Activated T-helper 1 cell treated with anti-CD3 and anti-CD28 coated beads, Interleukin-2, amount 50 U/mL, for 16 hours (primary cell): ENCODE measurements around the gene FIGN.

ENCODE experiments used
- DNase-seq, 2 donors: peaks; one replicate each; pipeline ENCODE4 v3.0.0-alpha.2; 2020; ENCODE audit warnings: low read depth in 1 of 2, low spot score in 1 of 2

Gene FIGN

DNA sequence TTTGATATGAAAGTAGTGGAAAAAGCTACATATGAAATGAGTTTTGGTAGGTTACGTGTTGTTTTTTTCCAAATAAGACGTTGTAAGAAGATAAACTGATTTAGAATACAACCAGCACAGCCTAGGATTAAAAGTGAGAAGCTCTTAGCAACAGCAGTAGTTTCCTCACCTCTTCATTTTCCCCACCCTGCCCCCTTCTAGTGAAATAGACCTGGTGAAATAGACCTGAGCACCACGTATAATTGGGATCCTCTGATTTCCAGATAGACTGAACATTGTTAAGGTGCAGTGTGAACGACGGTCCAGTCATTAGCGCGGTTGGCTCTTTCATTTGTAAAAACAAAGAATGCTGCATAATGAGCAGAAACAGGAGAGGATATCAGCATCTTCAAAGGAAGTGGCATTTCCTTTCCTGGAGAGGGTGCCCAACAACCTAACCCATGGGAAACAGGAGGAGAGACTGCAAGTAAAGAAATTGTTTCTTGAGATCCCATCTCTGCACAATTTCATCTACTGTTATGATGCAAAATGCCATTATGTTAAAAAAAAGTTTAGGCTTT, 114.3 kb downstream of the FIGN start:
- DNase-seq: no peak

DNA sequence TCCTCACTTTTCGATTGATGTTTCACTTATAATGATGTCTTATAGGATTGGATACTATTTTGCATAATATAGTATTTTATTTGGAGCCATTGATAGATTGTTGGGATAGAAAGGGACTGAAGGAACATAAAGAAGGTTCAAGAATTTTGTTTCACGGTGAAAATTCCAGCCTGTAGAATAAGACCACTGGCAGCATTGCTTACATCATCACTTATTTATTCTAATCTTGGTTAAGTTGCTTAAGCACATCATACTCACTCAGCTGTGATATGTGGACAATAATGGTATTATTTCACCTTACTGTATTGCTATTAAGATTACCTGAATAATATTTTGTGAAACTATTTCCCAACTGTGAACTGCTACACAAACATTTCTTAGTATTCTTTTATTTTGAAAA, 118.3 kb downstream of the FIGN start:
- no peak for DNase-seq

GRCh38 chr2:163613266-163613731, 122.5 kb downstream of the FIGN start:
- DNase-seq: no peak

- no peak for DNase-seq
Measured at GRCh38 chr2:163612332-163612731, 123.5 kb downstream of the FIGN start.

- DNase-seq: no peak
Measured at GRCh38 chr2:163611557-163611906, 124.3 kb downstream of the FIGN start.

DNA sequence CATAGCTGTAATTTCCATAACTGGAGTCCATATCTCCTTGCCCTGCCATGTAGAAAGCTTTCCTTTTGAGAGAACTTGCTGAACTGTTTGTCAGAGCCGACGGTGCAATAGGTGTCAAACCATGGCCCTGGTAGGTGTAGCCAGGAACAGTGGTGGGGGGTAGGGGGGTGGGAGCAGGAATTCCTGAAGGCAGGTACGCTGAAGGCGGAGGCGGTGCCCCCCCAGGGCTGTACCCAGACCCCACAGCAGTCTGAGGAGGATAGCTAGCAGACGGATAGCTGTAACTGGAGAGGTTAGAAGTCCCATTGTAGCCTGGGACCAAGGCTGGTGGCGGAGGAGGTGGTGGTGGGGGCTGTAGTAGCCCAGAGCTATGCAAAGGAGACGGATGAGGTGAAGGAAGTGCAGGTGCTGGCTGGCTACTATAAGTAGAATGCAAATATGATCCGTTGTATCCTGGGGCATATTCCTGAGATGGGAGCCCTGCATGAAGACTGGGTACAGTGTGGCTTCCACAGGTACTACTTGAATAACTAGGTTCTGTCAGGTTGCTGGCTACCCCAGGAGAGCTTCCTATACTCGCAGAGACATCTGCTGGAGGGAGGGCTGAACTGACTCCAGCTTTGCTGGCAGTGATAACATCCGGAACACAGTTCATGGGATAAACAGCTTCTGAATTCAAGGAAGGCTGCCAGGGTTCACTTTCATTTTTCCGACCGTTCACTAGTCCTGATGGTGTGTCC, 124.8 kb downstream of the FIGN start:
- no peak for DNase-seq

GRCh38 chr2:163607630-163608029, 128.2 kb downstream of the FIGN start:
- DNase-seq: no peak

DNA sequence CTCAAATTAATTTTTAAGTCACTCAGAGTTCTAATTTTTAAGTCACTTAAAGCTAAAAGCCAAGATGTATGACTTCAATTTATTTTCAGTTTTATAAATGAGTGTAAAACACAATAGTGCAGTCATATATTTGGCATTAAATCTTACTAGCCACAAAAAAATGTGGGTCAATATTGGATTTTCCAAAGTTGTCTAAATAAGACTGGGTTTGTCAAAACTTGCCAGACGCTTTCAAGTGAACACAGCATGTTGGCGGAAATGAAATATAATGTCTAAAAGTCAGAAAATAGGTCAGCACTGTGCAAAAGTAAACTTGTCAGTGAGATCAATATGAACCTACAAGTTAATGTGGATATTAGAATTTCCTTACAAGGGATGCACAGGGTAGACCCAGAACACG, 128.9 kb downstream of the FIGN start:
- no peak for DNase-seq

- DNase-seq: no peak
Measured at GRCh38 chr2:163605779-163606178, 130.0 kb downstream of the FIGN start.

- DNase-seq: no peak
Measured at GRCh38 chr2:163604941-163605555, 130.8 kb downstream of the FIGN start.

- DNase-seq: no peak
Measured at GRCh38 chr2:163602196-163602595, 133.6 kb downstream of the FIGN start.

- no peak for DNase-seq
Measured at GRCh38 chr2:163601377-163601776, 134.4 kb downstream of the FIGN start.

DNA sequence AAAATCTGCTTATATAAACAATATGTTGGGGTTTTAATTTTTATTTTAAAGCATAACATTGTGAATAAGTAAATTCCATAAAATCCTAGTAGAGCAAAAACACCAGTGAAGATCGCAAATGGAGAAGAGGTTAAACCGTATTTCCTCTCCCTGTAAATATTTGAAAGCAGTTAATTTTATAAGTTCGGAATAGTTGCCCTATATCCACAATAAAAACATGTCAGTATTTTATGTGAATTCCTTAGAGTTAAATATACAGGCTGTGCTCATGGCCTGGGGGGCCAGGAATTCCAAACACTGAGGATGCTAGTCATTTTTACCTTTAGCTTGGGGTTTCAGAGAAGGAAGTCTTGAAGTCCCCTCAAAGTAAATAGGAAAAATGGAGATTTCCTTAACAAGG, 135.0 kb downstream of the FIGN start:
- DNase-seq: no peak

GRCh38 chr2:163595028-163595427, 140.8 kb downstream of the FIGN start:
- no peak for DNase-seq

- no peak for DNase-seq
Measured at GRCh38 chr2:163594497-163594896, 141.3 kb downstream of the FIGN start.

- no peak for DNase-seq
Measured at GRCh38 chr2:163593982-163594381, 141.8 kb downstream of the FIGN start.

DNA sequence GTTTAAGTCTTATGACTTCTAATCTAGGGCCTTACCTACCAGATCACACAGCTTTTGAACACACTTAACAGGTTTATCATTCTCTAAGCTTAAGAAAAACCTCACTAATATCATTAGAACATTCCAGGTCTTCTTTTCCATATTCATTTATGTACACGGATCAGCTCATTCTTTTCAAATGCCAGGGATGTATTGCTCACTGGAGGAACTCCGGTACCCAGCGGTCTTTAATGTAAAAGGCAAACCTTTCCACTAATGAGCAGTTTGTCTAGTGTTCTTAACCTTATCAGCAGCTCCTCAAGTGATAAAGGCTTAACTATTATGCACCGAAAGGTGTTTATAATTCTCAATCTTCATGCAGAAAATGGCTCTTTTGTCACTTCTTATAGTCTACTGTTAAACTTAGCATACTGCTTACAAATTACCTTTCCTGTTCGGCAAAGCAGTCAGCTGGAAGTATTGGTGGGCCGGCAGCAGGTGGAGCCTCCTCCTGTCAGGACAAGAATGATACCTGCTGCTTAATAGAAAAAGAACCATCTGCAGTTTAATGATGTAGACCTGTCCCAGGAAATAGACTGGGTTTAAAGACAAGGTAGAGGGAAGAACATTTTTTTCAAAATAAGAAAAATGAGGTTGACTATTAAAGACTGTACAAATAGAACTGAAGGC, 142.7 kb downstream of the FIGN start:
- no peak for DNase-seq

DNA sequence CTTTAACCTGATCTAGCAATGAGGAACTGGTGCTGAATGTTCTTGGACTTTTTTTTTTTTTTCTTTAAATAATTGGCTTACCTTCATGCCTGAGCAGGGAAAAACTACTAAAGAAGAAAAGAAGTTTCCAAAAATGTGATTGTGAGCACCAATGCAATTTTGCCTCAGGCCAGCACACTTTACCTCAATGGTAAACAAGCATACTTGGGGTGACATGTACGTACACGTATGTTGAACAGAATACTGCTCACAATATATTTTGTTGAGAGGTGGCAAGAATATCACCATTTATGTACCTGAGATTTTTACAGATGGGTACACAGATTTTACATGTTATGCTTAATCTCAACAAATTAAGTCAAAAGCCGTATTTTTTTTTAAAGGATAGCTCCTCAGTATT, 144.3 kb downstream of the FIGN start:
- no peak for DNase-seq

DNA sequence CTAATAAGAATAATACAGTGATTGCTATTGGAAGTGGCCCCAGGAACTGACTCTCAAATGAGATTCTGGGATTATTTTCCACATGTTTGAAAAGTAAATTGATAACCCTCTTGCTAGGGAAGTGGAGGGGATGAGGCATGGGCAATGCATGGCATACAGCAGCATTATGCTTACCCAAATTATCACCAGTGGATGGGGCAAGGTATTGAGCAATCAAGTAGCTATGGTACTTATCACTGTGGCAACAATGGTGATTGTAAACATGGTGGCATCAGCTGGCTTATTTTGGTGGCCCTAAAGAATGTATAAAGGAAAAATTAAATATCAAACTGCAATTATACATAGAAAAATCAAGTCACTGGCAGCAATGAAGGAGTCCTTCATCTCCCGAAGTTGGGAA, 155.1 kb downstream of the FIGN start:
- DNase-seq: no peak

- DNase-seq: no peak
Measured at GRCh38 chr2:163574309-163574708, 161.5 kb downstream of the FIGN start.

- no peak for DNase-seq
Measured at GRCh38 chr2:163573652-163574051, 162.2 kb downstream of the FIGN start.

- DNase-seq: no peak
Measured at GRCh38 chr2:163572850-163573249, 163.0 kb downstream of the FIGN start.
